CD4-positive, alpha-beta T cell (primary cell): ENCODE measurements around the gene MIAT. TPM values are rescaled to one million over a fixed set of nuclear protein-coding genes. Genes with fewer than 3 reads are reported as not detected.

ENCODE experiments used
- ATAC-seq: fragments of 200-7000 bp; cut with Tn5 transposase; one replicate; pipeline ENCODE4 v1.10.0; 2022; ENCODE audit warnings: mild to moderate bottlenecking; ENCODE audit not compliant: poor library complexity
- CTCF ChIA-PET: fragments of 350-600 bp; sonication (Branson Sonifier 250); formaldehyde crosslinking; loops from one replicate; lab custom pipeline; 2021; ENCODE audit warnings: antibody characterized with exemption, inconsistent platforms; lab: Charles Lee
- POLR2A ChIA-PET: fragments of 350-600 bp; sonication (Branson Sonifier 250); formaldehyde crosslinking; loops from one replicate; lab custom pipeline; 2021; ENCODE audit warnings: antibody characterized with exemption, inconsistent platforms; lab: Charles Lee
- DNase-seq, 14 experiments: peaks; one replicate each; pipeline ENCODE4 v3.0.0-alpha.2; 2013 to 2020; ENCODE audit warnings: mixed read lengths in 2 of 14
- H3K27ac ChIP-seq, 2 donors: one replicate each; pipeline versions ENCODE4 v1.5.1 to v1.7.0; 2013; ENCODE audit warnings: low read length in 2 of 2, low read depth in 1 of 2, mild to moderate bottlenecking in 1 of 2
- H3K27me3 ChIP-seq, 2 experiments: 1 replicate in 1 of 2; 2 replicates in 1 of 2; pipeline versions ENCODE4 v1.6.1 to v1.7.0; 2013; ENCODE audit warnings: low read length in 2 of 2, control low read depth in 1 of 2, mild to moderate bottlenecking in 1 of 2, moderate library complexity in 1 of 2; ENCODE audit not compliant: insufficient read depth in 2 of 2, control insufficient read depth in 1 of 2
- H3K36me3 ChIP-seq: one replicate; pipeline ENCODE4 v1.6.1; 2013; ENCODE audit warnings: low read length, control low read depth; ENCODE audit not compliant: insufficient read depth
- H3K4me1 ChIP-seq: one replicate; pipeline ENCODE4 v1.6.1; 2013; ENCODE audit warnings: low read length, control low read depth; ENCODE audit not compliant: insufficient read depth
- H3K4me3 ChIP-seq: one replicate; pipeline ENCODE4 v1.5.1; 2013; ENCODE audit warnings: mild to moderate bottlenecking, low read length, moderate library complexity
- H3K9me3 ChIP-seq, 2 experiments: 1 replicate in 1 of 2; 2 replicates in 1 of 2; pipeline versions ENCODE4 v1.6.1 to v1.7.0; 2013; ENCODE audit warnings: low read length in 2 of 2, mild to moderate bottlenecking in 2 of 2, control low read depth in 1 of 2, moderate library complexity in 1 of 2; ENCODE audit not compliant: control insufficient read depth in 1 of 2, insufficient read depth in 1 of 2
- H3K27ac Mint-ChIP-seq: one replicate; pipeline ENCODE4 v1.8.0; 2020; ENCODE audit warnings: mixed read lengths
- H3K27me3 Mint-ChIP-seq: one replicate; pipeline ENCODE4 v1.8.0; 2021; ENCODE audit warnings: mixed read lengths
- H3K36me3 Mint-ChIP-seq: one replicate; pipeline ENCODE4 v1.8.0; 2021; ENCODE audit warnings: low read depth, mixed read lengths
- H3K4me1 Mint-ChIP-seq: one replicate; pipeline ENCODE4 v1.8.0; 2021; ENCODE audit warnings: low read depth, mixed read lengths
- H3K4me3 Mint-ChIP-seq: one replicate; pipeline ENCODE4 v1.8.0; 2020; ENCODE audit warnings: mild to moderate bottlenecking, mixed read lengths
- H3K9me3 Mint-ChIP-seq: one replicate; pipeline ENCODE4 v1.8.0; 2020; ENCODE audit warnings: mixed read lengths
- intact Hi-C, 2 experiments: fragments of 100-400 bp; cut with DNase I in 1 of 2; cut with micrococcal nuclease in 1 of 2; formaldehyde crosslinking; loops; one replicate each; pipeline versions ENCODE4 v1.15.1 to v1.9.0; 2023 to 2025; cut with DNase I, micrococcal nuclease
- total RNA-seq, 174 experiments: library from RNA in 2 of 174; stranded (reverse) in 2 of 174; gene quantifications; one replicate each; pipeline ENCODE4 v1.2.3 and lab custom pipeline; 2021 to 2026
- TF ChIP-seq, protein P1 (sequence below): fragments of 200-600 bp; IDR thresholded peaks from one replicate; pipeline ENCODE4 v1.8.0; 2022; ENCODE audit warnings: antibody characterized with exemption, mild to moderate bottlenecking

The MIAT gene
- total RNA-seq, 2 experiments from 2014 or later: 26.8 to 27.2 TPM

DNA sequence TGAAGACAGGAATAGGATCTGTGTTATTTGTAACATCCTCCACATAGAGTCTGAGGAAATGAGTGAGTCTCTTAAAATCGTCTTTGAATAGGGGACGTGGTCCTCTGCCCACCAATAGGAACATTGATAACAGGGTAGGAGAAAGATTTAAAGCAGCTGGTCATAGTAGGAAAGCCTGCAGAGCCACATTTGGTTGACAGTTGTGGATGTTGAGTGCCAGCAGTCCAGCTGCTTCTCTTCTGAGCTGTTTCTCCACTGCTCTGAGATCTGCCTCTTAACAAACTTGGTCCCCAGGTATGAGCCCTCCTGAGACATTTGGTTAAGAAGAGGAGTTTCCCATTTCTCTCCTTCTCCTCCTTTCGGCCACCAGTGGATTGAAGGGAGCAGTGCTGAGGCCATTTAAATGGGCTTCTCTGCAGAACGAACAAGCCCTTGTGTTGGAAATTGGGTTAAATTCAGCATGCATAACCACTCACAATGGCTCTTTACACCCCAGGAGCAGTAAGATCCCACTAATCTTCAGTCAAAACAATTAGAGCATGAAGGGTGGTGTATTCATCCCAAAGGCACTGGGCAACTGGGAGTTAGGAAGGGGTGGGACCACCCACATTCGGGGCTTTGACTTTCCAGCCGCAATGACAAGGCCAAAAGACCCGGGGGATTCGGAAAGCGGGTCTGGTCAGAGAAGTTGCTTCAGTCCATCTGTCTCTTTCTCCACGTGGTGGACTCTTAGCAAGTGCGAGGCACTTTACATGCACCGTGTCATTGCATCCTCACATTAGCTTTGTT lies 32.3 kb downstream of the MIAT start:
- intact Hi-C loops: no loop called here
- no peak overlapping the region for H3K27ac Mint-ChIP-seq
- H3K4me1 Mint-ChIP-seq: peaks cover 93% of the 10 kb centered on the region
- TF ChIP-seq, protein P1, sequence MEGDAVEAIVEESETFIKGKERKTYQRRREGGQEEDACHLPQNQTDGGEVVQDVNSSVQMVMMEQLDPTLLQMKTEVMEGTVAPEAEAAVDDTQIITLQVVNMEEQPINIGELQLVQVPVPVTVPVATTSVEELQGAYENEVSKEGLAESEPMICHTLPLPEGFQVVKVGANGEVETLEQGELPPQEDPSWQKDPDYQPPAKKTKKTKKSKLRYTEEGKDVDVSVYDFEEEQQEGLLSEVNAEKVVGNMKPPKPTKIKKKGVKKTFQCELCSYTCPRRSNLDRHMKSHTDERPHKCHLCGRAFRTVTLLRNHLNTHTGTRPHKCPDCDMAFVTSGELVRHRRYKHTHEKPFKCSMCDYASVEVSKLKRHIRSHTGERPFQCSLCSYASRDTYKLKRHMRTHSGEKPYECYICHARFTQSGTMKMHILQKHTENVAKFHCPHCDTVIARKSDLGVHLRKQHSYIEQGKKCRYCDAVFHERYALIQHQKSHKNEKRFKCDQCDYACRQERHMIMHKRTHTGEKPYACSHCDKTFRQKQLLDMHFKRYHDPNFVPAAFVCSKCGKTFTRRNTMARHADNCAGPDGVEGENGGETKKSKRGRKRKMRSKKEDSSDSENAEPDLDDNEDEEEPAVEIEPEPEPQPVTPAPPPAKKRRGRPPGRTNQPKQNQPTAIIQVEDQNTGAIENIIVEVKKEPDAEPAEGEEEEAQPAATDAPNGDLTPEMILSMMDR: no peak
- H3K4me1 ChIP-seq: peaks cover 33% of the 10 kb centered on the region
- DNase-seq (no peak), ATAC-seq (no peak)
- peaks cover 0 to under 1% of the 10 kb centered on the region in 2 experiments for H3K9me3 ChIP-seq
- no peaks in the 10 kb centered on the region for H3K27me3 Mint-ChIP-seq
- no peaks in the 10 kb centered on the region for H3K9me3 Mint-ChIP-seq
- POLR2A ChIA-PET: interaction anchor here (0.7 kb wide), 1 partner anchor 902 kb away, joined by 3 read pairs; no protein-coding TSS in a partner anchor
- H3K36me3 Mint-ChIP-seq: peaks cover 85% of the 10 kb centered on the region
- no peak overlapping the region for H3K4me3 Mint-ChIP-seq
- CTCF ChIA-PET: no interaction called here
- no peak overlapping the region for H3K4me3 ChIP-seq
- no peak overlapping the region for H3K27ac ChIP-seq
- H3K36me3 ChIP-seq: peaks cover 58% of the 10 kb centered on the region
- H3K27me3 ChIP-seq: no peaks in the 10 kb centered on the region

DNA sequence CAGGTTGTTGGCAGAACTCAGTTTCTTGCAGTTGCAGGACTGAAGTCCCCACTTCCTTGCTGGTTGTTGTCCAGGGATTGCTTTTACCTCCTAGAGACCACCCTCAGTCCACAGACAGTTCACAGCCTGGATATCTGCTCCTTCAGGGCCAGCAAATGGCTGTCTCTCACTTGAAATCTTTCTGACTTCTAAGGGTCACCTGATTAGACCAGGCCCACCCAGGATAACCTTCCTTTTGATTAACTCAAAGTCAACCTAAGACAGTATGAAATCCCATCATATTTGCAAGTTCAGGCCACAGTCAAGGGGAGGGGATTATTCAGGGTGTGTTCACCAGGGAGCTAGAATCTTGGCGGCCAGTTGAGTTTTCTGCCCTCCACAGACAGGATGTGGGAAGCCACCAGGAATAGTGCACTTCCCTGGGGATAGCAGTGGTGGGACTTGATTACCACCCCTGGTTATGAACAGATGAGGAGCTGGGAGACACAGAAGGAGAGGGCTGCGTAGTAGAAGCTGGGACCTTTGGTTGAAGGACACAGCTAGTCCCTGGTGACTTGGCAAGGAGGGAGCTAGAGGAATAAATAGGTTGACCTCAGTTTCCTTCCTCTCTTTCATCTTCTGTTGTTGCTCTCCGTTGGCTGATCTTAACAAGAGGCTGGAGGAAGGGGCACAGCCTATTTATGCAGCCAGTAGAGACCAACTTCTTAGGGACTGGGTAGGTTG lies 33.4 kb downstream of the MIAT start:
- DNase-seq: peak in 1 of 14 experiments; percentile 23
- Mint-ChIP-seq H3K4me3 (no peak overlapping the region), H3K27me3 (no peaks in the 10 kb centered on the region), H3K4me1 (peaks cover 94% of the 10 kb centered on the region), H3K27ac (peak overlapping the region; percentile 8), H3K9me3 (no peaks in the 10 kb centered on the region), H3K36me3 (peaks cover 89% of the 10 kb centered on the region)
- Histone ChIP-seq H3K9me3 (peaks cover 0 to 3% of the 10 kb centered on the region in 2 experiments), H3K27me3 (no peaks in the 10 kb centered on the region), H3K27ac (peak overlapping the region in 1 of 2 donors; percentile 11), H3K4me1 (peaks cover 33% of the 10 kb centered on the region), H3K36me3 (peaks cover 62% of the 10 kb centered on the region), H3K4me3 (no peak overlapping the region)
- TF ChIP-seq, protein P1: no peak
- intact Hi-C loops: no loop called here
- no peak for ATAC-seq
- POLR2A ChIA-PET: no interaction called here
- CTCF ChIA-PET: no interaction called here

DNA sequence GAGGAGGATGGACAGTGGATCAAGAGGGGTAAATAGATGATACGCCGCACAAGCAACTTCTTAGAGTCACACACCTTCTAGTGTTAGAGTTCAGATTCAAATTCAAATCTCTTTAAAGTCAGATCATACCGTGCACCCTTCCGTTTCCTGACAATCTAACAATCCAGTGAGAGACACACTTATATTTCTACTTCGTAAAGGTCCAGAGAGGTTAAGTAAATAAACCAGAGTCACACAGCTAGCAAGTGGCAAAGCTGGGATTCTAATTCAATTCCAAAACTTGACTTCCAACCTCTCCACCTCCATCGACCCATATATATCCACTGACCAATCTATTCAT lies 34.0 kb downstream of the MIAT start:
- Mint-ChIP-seq H3K9me3 (no peaks in the 10 kb centered on the region), H3K36me3 (peaks cover 89% of the 10 kb centered on the region), H3K27me3 (no peaks in the 10 kb centered on the region), H3K4me1 (peaks cover 88% of the 10 kb centered on the region), H3K27ac (peak overlapping the region; percentile 8), H3K4me3 (no peak overlapping the region)
- Histone ChIP-seq H3K36me3 (peaks cover 65% of the 10 kb centered on the region), H3K4me3 (no peak overlapping the region), H3K4me1 (peaks cover 33% of the 10 kb centered on the region), H3K27me3 (no peaks in the 10 kb centered on the region), H3K27ac (no peak overlapping the region), H3K9me3 (peaks cover 0 to 3% of the 10 kb centered on the region in 2 experiments)
- ChIA-PET POLR2A (no interaction called here), CTCF (no interaction called here)
- DNase-seq: no peak
- intact Hi-C loops: no loop called here
- TF ChIP-seq, protein P1: no peak
- ATAC-seq: no peak
